Measurements from ENCODE around the gene BACE2.

GRCh38 chr21:41228492-41228891 lies 60.5 kb downstream of the BACE2 start:
- TF ChIP-seq CTCF (IDR thresholded peaks at IDR 0.05; ENCODE audit: low read depth, low read length, missing input control) (no peak), REST (IDR thresholded peaks at IDR 0.05) (no peak), HNF4G (IDR thresholded peaks at IDR 0.05) (no peak), RXRA (IDR thresholded peaks at IDR 0.05) (no peak), TAF1 (conservative IDR thresholded peaks at IDR 0.05) (no peak), MAX (IDR thresholded peaks at IDR 0.05) (no peak), SP1 (IDR thresholded peaks at IDR 0.05) (no peak)

Data from liver (tissue), 3 donors.